Kidney (tissue), 14 donors: ENCODE data around the gene NBDY. TPM values are rescaled to one million over a fixed set of nuclear protein-coding genes. Genes with fewer than 3 reads are reported as not detected.
A peak's percentile ranks its signal among the peaks of the same experiment; 100 is the strongest.

Experiments used
- DNase-seq, 5 donors: peaks; one replicate each; pipeline ENCODE4 v3.0.0-alpha.2; 2013 to 2020
- FAIRE-seq: peaks from 2 replicates; lab custom pipeline; 2012; peaks lifted over from hg19 to GRCh38; lab: Jason Lieb, UNC
- H3K27ac ChIP-seq, 2 donors: one replicate each; pipeline ENCODE4 v1.7.0; 2013; ENCODE audit warnings: low read depth in 2 of 2, low read length in 2 of 2, inconsistent platforms in 1 of 2
- H3K27me3 ChIP-seq: one replicate; pipeline ENCODE4 v1.7.1; 2013; ENCODE audit warnings: low read length, inconsistent platforms; ENCODE audit not compliant: control insufficient read depth, insufficient read depth
- H3K36me3 ChIP-seq, 3 donors: one replicate each; pipeline versions ENCODE4 v1.7.0 to v1.7.1; 2013; ENCODE audit warnings: low read length in 3 of 3, control low read depth in 1 of 3, inconsistent platforms in 1 of 3; ENCODE audit not compliant: insufficient read depth in 3 of 3, control insufficient read depth in 2 of 3
- H3K4me1 ChIP-seq, 3 donors: one replicate each; pipeline versions ENCODE4 v1.7.0 to v1.7.1; 2013; ENCODE audit warnings: low read length in 3 of 3, inconsistent platforms in 1 of 3, low read depth in 1 of 3; ENCODE audit not compliant: control insufficient read depth in 2 of 3, insufficient read depth in 2 of 3
- H3K4me3 ChIP-seq, 3 donors: one replicate each; pipeline versions ENCODE4 v1.7.0 to v1.8.1; 2013; ENCODE audit warnings: low read length in 3 of 3, control low read depth in 1 of 3, inconsistent platforms in 1 of 3
- H3K9ac ChIP-seq, 3 donors: one replicate each; pipeline versions ENCODE4 v1.7.0 to v1.7.1; 2013; ENCODE audit warnings: low read length in 3 of 3, control low read depth in 1 of 3, inconsistent platforms in 1 of 3
- H3K9me3 ChIP-seq, 3 donors: one replicate each; pipeline versions ENCODE4 v1.7.0 to v1.7.1; 2013; ENCODE audit warnings: low read length in 3 of 3, control low read depth in 1 of 3, inconsistent platforms in 1 of 3; ENCODE audit not compliant: control insufficient read depth in 2 of 3, insufficient read depth in 1 of 3
- intact Hi-C: fragments of 100-400 bp; cut with DNase I; formaldehyde crosslinking; loops from one replicate; pipeline ENCODE4 v1.11.1; 2022
- polyA plus RNA-seq: library from polyadenylated mRNA; stranded (reverse); fragments of 350-450 nt; fragmentation: Illumina TruSeq; extraction: RNeasy Lipid Tissue Mini Kit (QIAGEN cat#74804); gene quantifications from one replicate; pipeline ENCODE4 v1.2.3, GENCODE V29; 2014; ENCODE audit warnings: low read depth, low replicate concordance; ENCODE audit not compliant: insufficient read depth
- total RNA-seq: library from RNA; stranded (reverse); fragmentation: NEBNext Ultra II Directional; extraction: Animal tissue kit (Norgen Biotek cat#: 25700); gene quantifications from one replicate; pipeline ENCODE4 v1.2.1, GENCODE V29; 2021
- TF ChIP-seq, protein P1 (sequence below): IDR thresholded peaks from 3 replicates; pipeline ENCODE4 v1.5.1; 2012; ENCODE audit warnings: mild to moderate bottlenecking, moderate library complexity, borderline replicate concordance; ENCODE audit not compliant: insufficient read depth; ENCODE audit errors: extremely low read depth
- donor health status: control.
- donor health status: control.
- donor health status: control.
- donor health status: control.
- donor health status: control.
- donor health status: DM: yes; HTN: yes; CAD: no.
- donor health status: Normal renal cell carcinoma (clear cell type).

NBDY gene
- total and polyA plus RNA-seq, 2 donors from 2014 or later: 50.8 to 88.7 TPM

DNA sequence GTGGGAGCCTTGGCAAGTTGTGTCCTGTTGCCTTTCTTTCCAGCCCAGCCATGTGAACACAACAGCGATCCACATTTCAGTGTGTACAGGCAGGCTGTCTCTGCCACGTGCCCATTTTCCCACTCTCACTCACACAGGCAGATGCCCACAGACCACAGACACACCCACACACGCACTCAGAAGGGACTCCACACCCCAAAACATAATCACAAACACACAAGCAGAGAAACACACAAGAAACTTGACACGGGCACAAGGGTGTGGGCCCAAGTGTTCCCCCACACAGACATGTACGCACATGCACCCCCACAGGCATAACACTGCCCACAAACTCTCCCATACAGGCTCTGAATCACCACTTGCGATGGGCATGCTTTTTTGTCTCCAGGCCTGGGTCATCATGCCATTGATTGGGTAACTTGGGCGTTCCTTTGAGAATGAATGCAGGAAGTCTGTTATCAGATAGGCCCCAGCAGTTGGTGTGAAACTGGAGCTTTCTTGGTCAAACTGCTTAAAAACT, 84.3 kb downstream of the NBDY start:
- TF ChIP-seq, protein P1, sequence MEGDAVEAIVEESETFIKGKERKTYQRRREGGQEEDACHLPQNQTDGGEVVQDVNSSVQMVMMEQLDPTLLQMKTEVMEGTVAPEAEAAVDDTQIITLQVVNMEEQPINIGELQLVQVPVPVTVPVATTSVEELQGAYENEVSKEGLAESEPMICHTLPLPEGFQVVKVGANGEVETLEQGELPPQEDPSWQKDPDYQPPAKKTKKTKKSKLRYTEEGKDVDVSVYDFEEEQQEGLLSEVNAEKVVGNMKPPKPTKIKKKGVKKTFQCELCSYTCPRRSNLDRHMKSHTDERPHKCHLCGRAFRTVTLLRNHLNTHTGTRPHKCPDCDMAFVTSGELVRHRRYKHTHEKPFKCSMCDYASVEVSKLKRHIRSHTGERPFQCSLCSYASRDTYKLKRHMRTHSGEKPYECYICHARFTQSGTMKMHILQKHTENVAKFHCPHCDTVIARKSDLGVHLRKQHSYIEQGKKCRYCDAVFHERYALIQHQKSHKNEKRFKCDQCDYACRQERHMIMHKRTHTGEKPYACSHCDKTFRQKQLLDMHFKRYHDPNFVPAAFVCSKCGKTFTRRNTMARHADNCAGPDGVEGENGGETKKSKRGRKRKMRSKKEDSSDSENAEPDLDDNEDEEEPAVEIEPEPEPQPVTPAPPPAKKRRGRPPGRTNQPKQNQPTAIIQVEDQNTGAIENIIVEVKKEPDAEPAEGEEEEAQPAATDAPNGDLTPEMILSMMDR: no peak
- no peak overlapping the region for H3K27ac ChIP-seq
- intact Hi-C loops: no loop called here
- no peak for FAIRE-seq
- no peaks in the 10 kb centered on the region for H3K9me3 ChIP-seq
- peaks cover 0 to 4% (median 0%) of the 10 kb centered on the region in 3 donors for H3K36me3 ChIP-seq
- H3K27me3 ChIP-seq: peaks cover 11% of the 10 kb centered on the region
- no peak for DNase-seq
- H3K4me3 ChIP-seq: no peak overlapping the region
- H3K9ac ChIP-seq: no peak overlapping the region
- H3K4me1 ChIP-seq: no peaks in the 10 kb centered on the region

DNA sequence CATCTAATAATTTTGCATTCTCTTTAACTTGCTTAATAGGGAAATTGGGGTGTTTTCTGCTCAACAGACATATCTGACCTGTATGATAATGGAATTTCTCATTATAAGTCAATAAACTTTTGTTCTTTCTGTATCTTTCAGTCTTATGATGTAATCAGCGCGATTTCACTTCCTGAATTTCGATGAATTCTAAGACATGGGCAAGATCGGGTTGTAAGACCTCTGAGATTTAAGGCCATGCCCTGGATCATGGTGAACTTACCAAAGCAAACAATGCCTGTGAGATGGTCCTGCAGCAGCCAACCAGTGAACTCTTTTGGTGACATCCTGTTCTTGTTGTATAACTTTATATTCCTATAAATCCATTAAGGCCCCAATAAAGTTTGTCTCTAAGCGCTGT, 88.1 kb downstream of the NBDY start:
- TF ChIP-seq, protein P1: no peak
- H3K36me3 ChIP-seq: peaks cover 0 to 4% (median 0%) of the 10 kb centered on the region in 3 donors
- no peaks in the 10 kb centered on the region for H3K9me3 ChIP-seq
- no peaks in the 10 kb centered on the region for H3K4me1 ChIP-seq
- no peak overlapping the region for H3K9ac ChIP-seq
- DNase-seq (no peak), FAIRE-seq (peak; percentile 49)
- intact Hi-C loops: no loop called here
- no peak overlapping the region for H3K27ac ChIP-seq
- H3K27me3 ChIP-seq: peaks cover 7% of the 10 kb centered on the region
- H3K4me3 ChIP-seq: no peak overlapping the region

DNA sequence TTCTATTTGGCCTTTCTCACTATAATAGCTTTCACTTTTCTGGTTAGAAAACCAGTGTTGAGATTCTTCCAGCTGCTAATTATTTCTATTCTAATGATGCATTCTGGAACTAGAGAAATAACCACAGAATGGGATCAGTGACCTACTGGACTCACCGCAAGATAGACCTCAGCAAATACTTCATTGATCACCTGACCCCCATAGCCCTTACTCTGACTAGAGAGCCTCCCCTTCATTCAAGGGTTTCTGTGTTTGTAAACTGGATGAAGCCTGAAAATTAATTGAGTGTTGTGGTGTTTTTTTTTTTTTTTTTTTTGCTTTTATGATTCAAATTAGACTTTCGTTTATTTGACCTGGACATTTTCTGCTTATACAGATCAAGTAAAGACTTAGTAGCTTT, 97.0 kb downstream of the NBDY start:
- H3K9me3 ChIP-seq: peaks cover 0 to 1% (median 0%) of the 10 kb centered on the region in 3 donors
- no peak overlapping the region for H3K27ac ChIP-seq
- peaks cover 7% of the 10 kb centered on the region for H3K27me3 ChIP-seq
- no peak for DNase-seq
- intact Hi-C loops: no loop called here
- FAIRE-seq: no peak
- H3K9ac ChIP-seq: no peak overlapping the region
- no peak overlapping the region for H3K4me3 ChIP-seq
- TF ChIP-seq, protein P1: no peak
- no peaks in the 10 kb centered on the region for H3K4me1 ChIP-seq
- no peaks in the 10 kb centered on the region for H3K36me3 ChIP-seq

DNA sequence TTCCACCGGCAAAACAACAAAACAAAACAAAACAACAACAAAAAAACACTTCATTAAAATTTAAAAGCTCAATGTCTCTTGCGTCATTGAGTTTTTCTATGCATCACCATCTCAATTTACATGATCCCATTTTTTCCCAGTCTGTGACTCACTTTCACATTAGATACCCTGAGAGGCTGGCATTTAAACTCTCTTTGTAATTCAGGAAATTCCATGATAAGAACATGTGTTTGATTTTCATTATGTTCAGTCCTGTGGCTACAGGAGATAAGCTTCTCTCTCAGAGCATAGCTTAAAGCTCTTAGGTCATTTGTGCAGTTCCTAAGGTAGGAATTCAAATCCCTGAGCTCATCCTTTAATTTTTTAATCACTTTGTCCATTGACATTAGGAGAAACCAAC, 104.6 kb downstream of the NBDY start:
- no peaks in the 10 kb centered on the region for H3K27me3 ChIP-seq

More for the DNA sequence above, 104.6 kb downstream of the NBDY start:
- FAIRE-seq: no peak
- no peaks in the 10 kb centered on the region for H3K4me1 ChIP-seq
- H3K4me3 ChIP-seq: no peak overlapping the region
- no peaks in the 10 kb centered on the region for H3K36me3 ChIP-seq
- no peak overlapping the region for H3K27ac ChIP-seq
- TF ChIP-seq, protein P1: no peak
- no peaks in the 10 kb centered on the region for H3K9me3 ChIP-seq
- DNase-seq: no peak
- intact Hi-C loops: no loop called here
- no peak overlapping the region for H3K9ac ChIP-seq
